NCI-H345 (cell line): ENCODE results near the gene HOXD4.

Source experiments
- DNase-seq: peaks from one replicate; lab custom pipeline; 2025; lab: John Stamatoyannopoulos, UW

Gene HOXD4

DNA sequence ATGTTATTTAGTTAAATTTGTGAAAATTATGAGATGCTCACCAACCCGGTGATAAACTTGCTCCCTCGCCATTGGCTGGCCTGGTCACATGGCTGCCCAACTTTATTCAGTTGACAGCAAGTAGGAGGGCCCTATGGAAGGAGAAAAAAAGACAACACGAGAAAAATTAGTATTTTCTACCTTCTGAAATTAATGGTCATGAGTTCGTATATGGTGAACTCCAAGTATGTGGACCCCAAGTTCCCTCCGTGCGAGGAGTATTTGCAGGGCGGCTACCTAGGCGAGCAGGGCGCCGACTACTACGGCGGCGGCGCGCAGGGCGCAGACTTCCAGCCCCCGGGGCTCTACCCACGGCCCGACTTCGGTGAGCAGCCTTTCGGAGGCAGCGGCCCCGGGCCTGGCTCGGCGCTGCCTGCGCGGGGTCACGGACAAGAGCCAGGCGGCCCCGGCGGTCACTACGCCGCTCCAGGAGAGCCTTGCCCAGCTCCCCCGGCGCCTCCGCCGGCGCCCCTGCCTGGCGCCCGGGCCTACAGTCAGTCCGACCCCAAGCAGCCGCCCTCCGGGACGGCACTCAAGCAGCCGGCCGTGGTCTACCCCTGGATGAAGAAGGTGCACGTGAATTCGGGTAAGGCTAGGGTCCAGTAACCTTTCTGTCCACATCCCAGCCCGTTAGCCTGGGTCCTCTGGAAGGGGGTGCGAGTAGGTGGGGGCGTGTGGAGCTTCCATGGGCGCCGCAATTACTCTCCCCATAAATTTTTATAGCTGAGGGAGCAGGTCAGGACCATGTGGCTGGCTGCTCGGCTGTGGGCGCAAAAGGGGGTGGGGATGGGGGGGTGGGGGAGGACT lies at the start of gene HOXD4:
Gene HOXD4, plus strand, starts transcription at position 109 of the 846 bp plus-strand sequence. Its CDS starts 84 bp downstream, at position 193.
- peak; percentile 37 for DNase-seq

DNA sequence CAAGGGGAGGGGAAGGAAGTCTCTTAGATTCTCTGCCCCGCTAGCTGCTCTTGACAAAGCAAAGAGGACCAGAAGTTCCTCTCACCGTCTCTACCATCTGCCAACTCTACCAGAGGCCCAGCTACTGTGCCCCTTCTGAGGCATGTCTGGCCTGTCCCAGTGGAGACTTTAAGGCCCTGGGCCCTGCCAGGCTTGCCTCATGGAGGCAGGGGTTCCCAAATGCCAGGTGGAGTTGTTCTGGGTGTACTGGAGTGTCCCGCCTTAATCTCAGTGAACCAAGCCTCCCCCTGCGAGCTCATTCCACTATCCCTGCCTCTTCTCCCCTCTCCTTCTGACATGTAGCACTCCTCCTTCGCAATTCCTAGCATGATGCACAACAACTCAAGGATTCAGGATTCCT lies 49.5 kb upstream of the HOXD4 start:
- DNase-seq: no peak

DNA sequence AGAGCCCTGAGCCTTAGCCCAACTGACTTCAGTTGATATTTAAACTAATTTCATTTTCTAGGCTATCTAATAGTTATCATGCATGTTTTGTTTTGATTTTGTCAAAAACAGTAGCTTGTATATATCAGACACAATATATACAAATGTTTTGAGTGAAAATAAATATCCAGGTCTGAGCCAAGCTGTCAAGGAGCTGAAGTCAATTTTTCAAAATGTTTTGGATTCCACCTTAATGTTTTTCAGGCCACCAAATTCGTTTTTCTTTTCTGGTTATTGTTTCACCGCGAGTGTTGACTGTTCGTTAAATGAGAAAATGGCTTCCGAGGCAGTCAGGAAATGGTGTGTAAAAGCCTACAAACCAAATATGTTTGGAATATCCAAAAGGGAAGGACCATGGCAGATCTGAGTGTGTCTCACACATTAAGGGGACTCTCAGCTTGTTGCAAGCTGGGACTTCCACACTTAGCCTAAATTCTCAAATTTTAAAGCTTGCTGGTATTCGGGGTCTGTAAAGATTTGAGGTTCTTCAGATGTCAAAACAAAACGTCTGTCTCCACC lies 49.0 kb upstream of the HOXD4 start:
- DNase-seq: no peak

DNA sequence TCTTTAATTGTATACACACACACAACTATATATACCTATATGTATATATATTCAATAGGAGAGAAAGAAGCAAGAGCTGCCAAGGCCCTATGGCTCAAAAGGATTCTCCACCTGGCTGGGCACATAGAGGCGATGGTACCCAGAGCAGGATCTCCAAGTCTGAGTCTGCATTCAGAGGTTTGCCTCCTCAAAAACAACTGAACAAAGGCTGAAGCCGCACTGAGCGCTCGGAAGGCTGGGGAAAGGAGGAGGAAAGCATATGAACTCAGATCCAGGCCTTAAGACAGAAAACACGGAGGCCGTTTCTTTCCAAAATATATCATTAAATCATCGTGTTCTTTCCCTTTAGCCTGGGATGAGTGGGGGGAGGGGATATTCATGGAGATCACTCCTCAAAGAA lies 48.2 kb upstream of the HOXD4 start:
- DNase-seq: no peak

DNA sequence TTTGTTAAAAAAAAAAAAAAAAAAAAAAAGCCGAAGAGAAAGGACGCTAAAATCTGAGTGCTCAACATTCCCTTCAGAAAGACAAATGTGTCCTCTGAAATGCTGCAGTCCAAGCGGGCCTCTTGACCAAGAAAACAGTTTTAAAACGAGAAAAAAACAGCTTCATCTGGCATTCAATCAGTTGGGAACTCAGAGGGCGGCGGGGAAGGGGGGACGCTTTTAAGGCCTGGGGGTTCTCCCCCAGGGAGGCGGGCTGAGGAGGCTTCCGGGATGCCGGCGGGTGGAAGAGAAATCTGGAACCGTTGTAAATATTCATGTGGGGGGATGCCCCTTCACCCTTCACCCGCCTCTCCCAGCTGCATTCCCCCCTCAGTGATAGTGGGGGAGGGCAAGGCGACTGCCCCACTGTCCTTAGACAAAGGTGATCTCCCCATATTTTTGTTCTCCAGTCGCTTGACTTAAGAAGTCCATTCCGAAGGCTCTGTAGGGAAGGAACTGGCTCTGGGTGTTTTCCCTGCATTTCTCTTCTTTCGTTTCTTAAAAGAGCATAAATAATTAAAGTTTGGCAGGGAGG lies 47.5 kb upstream of the HOXD4 start:
- no peak for DNase-seq

DNA sequence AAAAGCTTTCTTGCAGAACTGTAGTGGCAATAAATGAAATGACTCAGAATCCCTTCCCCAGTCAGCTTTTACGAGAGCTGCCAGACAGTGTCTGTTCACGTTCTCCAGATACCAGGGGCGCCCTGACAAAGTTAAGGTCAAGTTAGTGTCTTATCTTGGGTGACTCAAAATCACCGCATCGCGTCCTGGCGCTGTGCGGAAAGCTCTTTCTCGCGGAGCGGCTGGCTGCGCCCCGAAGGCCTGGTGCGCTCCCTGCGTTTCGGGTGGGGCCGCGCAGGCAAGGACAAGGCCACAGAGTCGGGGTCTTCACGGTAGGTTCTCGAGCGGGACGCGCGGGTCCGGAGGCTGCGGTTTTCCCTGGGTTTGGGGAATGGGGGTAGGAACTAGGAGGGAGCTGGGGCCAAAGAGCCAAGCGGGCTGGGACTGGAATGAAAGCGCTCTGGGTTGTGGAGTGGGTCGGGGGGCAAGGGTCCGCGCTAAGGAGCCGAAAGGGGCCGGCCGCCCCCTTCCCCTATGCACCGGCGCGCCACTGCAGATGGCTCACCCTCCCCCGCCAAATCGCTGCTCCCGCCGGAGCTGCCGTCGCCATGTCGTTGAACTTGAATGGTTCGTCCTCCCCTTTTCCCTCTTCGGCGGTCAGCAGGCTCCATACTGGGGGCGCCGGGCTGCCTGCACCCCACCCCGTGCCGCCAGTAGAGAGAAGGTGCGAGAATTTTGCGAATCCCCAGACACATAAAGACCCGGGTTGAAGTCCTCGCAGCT lies 46.9 kb upstream of the HOXD4 start:
- DNase-seq: no peak

DNA sequence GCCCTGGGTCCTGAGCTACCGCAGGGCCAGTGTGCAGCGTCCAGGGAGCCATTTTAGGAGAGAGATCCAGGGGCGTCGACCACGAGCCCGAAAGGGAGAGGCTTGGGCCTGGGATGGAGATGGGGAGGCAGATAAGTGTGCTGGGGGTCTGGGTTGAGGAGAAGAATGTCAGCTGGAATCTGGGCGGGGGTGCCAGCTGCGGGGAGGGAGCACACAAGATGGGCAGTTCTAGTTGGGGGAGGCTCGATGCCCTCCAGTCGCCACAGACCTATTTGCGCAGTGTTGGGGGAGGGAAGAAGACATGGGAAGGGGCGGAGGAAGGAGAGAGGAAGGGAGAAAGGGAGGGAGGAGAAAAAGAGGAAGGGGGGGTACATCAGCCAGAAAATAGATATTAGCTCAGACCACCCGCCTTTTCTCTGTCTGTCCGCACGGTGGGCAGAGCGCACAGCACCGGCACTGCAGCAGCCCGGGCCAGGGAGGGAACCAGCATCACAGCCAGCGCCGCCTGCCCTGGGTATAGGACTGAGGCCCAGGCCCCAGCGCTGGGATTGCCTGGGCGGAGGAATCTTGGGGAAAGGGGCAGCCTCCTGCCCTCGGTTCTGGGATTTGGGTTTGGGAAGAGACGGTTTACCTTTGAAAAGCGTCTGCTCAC lies 46.1 kb upstream of the HOXD4 start:
- no peak for DNase-seq

DNA sequence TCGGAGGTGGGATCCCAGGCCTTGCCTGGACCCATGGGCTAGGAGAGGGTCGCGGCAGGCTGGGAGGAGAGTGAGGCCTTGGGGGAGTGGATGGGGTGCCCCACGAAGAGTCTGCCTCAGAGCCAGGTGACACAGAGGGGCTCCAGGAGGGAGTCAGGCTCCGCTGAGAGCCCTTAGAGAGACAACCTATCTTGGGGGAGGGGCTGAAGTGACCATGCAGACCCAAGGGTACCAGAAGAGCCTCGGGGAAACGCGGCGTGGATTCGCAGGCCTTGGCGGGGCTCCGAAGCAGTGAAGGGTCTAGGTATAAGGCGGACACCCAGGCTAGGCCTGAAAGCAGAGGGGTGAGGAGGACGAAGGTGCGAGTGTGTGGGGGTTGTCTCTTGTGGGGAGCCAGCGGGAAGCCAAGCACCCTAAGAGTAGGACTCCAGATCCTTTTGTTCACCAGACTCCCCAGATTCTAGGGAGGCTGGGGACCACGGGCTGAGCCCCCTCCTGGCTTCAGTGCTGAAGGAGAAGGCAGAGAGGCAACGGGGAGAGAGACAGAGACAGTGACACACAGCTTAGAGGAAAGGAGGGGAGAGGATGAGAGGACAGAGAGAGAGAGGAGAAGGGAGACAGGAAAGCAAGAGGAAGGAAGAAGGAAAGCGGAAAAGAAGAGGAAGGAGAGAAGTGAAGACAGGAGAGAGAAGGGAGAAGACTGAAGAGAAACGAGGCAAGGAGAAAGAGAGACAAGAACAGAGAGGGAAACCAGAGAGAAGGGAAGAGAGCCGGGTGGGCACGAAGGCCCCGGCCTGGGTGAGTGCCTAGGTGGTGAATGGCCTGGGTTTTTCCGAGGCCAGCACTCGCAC lies 45.4 kb upstream of the HOXD4 start:
- DNase-seq: no peak

DNA sequence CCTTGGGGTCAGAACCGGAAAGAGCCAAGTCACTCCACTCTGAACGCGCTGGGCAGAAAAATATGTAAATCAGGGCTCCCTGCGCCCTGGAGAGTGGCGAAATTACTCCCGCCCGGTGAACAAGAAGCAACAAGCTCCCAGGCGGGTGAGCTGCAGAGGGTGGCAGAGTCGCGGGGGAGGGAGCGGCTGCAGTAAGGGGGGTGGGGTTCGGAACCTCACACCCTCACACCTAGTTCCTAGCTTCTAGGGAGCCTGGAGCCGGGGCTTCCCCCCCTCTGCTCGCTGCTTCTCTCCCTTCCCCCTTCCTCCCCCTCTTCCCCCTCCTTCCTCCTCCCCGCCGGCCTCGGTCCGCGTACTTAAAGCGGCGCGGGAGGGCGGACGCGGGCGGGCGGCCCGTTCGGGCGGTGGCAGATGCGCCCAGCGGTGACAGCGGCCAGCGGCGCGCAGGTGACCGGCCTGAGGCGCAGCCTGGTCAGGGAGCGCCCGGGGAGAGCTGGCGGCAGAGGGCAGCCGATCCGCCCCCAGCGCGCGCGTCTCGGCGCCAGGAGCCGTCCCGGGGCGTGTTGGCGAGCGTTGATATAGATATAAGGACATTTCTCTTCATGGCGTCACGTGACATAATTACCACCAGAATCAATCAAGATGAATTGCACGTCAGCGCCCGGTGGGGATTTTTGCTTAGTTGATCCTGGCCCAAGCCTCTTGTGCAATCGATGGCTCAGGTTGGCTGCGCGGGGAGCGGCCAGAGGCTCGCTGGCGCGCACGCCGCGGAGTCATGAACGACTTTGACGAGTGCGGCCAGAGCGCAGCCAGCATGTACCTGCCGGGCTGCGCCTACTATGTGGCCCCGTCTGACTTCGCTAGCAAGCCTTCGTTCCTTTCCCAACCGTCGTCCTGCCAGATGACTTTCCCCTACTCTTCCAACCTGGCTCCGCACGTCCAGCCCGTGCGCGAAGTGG lies 44.5 kb upstream of the HOXD4 start, which contains the start of gene HOXD11:
Gene HOXD11, plus strand, starts transcription at position 700 of the 959 bp plus-strand sequence. Its CDS starts 76 bp downstream, at position 776.
- DNase-seq: peak; percentile 70

DNA sequence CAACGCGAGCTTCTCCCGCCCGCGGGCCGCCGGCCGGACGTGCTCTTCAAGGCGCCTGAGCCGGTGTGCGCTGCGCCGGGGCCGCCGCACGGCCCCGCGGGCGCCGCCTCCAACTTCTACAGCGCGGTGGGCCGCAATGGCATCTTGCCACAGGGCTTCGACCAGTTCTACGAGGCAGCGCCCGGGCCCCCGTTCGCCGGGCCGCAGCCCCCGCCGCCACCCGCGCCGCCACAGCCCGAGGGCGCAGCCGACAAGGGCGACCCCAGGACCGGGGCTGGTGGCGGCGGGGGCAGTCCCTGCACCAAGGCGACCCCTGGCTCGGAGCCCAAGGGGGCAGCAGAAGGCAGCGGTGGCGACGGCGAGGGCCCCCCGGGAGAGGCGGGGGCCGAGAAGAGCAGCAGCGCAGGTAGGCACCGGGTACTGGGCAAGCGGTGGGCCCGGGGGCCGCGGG lies 43.6 kb upstream of the HOXD4 start:
- peak; percentile 23 for DNase-seq

DNA sequence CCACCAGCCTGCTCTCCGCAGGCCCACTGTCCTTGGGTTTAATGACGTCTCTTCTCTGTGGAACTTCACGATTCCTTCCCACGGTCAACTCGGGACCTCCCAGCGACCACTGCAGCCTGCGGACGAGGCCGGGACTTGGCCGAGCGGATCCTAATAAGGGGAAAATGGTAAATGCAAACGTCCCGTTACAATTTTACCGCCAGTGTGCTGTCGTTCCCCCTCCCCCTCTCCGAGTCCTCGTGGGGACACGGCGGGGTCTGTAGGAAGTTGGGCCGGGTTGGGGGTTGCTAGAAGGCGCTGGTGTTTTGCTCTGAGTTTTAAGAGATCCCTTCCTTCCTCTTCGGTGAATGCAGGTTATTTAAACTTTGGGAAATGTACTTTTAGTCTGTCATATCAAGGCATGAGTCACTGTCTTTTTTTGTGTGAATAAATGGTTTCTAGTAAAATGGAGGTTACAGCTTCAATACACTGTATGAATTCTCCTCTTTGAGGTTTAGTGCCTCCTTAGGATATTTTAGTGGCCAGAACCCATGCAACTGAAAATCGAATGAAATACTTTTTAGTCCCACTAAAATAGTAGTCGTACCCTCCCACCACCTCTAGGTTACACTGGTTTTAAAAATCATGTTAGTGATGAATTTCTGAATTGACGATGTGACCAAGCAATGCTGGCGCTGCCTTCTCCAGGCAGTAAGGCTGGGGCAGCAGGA lies 42.0 kb upstream of the HOXD4 start:
- no peak for DNase-seq

DNA sequence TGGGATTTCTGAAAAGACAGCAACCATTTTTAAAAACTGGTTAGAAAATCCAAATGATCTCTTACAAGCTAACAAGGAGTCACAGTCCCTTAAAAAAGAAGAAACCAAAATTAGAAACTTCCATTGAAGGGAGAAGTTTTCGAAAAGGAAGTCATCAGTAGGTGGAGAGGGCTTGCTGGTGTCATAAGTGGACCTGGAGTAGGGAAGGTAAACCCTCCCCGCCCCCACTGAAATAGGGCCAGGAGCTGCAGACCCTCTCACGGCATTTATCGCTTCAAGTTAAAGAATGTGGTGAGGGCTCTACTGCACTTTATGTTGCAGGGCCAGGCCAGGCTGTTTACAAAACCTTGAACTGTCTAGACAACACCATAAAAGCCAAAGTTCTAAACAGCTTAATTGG lies 41.4 kb upstream of the HOXD4 start:
- DNase-seq: no peak

DNA sequence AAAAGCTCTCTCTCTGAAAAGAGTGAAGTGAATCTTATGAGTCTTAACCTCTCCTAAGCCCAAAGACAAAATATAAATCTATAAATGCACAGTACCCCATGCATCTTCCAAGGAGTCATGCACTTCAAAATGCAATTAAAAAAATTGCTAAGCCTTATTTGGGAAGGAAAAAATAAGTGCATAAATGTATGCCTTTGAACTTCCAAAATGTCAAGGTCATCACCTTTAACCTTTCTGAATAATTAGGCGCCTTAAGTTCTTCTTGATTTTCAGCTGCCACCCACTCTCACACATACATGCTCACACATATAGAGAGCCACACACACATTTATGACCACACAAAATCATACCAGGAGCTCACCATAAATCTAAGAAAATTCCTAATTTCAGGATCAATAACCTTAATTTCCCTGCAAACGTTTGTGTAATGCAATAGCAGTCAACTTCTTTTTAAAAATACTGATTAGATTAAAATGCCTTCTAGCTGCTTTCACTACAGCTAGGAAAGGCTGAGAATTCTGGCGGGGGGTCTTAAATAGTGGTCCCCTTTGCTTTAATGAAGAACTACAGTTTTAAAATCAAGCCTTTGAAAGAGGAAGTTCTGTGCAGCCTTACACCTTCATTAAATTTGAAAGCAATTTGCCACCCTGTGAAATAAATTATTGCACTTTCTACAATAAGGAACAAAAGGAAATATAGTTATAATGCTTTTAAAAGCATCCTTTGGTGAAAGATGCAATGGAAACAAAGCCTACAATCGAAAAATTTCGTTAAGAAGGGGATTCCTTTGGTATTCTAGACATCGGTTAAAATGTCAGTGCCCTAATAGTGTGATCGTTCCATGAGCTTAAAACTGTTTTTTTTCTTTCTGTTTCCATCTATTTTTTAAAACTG lies 40.7 kb upstream of the HOXD4 start:
- no peak for DNase-seq

DNA sequence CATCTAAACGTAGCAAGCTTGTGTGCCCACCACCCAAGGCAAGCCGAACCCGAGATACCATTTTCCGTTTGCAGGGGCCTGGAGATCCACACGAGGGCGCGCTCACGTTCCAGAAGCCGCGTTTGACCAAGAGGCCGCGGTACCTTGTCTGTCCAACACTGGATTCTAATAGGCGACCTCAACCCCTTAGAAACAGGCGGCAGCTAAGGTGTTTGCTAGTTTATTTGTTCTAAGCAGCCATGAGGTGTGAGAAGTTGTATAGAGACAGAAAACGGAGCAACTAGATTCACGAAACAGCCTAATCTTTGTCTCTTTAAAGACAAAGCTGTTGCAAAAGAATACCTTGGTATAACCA lies 40.1 kb upstream of the HOXD4 start:
- DNase-seq: no peak

DNA sequence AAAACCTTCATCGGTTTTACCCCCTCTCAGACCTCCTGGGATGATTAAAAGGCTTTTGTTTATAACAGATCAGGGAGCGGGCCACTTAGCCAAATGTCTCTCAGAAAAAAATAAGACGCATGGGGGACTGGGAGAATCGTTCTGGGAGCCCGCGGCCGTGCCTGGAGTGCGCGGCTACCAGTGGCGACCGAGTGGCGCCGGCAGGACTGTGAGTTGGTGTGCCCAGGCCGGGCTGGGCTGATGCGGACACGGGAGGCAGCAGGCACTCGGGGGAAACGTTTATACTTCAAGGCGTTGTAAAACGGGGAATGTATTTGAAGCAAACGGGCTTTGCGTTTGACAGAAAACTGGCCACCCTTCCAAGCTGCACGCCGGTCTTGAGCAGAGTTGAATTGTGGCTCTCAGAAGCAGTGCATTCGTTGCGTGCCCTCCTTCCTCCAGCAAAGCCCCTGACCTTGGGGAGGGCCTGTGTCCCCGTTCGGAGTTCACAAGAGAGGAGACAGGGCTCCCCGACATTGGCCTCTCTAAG lies 39.4 kb upstream of the HOXD4 start:
- no peak for DNase-seq

DNA sequence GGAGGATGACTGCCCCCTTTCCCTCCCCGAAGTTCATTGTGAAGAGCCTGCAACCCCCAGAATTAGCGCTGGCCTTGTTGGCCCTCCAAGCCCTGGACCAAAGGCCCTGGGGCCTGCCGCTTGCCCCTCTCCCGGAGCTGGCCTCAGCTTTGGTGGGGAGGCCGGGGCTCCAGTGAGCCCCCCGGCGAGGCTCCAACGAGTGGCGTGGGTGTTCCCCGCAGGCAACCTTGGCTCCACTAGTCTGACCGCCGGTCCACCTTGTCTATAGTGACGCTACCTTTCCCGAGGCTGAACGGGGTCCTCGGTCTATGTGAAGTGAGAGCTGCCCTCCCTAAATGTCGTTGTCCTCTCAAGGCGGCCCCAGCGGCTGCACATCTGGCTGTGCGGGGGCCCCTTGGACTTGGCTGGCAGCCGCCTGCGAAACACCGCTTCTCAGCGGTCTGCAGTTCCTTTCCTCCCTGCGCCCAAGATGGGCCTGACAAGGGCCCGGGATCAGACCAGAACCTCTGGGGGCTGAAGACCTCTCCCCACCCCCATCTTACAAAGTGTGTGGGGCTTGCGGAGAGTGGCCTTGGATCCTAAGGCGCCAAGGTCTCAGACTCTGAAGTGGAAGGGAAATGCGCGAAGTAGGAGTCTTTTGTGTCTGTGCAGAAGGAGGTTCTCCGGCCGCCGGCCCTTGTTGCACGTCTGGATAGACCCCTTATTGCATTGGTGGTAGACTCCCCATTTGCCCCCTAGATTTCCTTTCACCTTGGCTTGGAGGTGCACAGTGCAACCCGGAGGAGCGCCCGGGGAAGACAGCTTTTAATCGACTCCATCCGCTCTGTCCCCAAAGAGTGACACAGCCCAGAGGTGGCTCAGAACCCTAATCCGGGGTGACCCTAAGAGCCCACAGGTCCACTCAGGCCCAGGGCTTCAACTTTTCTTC lies 38.7 kb upstream of the HOXD4 start:
- no peak for DNase-seq
